ENCODE data around the gene INSYN2B. TPM values are rescaled to one million over a fixed set of nuclear protein-coding genes. Genes with fewer than 3 reads are reported as not detected.
A peak's percentile ranks its signal among the peaks of the same experiment; 100 is the strongest.

The INSYN2B gene
- total RNA-seq, 4 donors from 2014 or later, result not detected

- H3K27me3 ChIP-seq, result no peaks in the 10 kb centered on the region
- peak in 1 of 2 donors; percentile 8 for DNase-seq
- no peaks in the 10 kb centered on the region for H3K9me3 ChIP-seq
- 54 to 64% methylated on average over 5 to 7 of the region's 7 CpGs for WGBS, 2 donors
- TF ChIP-seq POLR2A (IDR thresholded peaks at IDR 0.05), result no peak
- TF ChIP-seq CTCF (IDR thresholded peaks at IDR 0.05), result no peak
- H3K4me3 ChIP-seq (replicated peaks in 1 of 3), result no peak overlapping the region
- H3K36me3 ChIP-seq, result no peaks in the 10 kb centered on the region
- no peak overlapping the region for H3K27ac ChIP-seq
- intact Hi-C loops (cut with DNase I), result no loop called here
- no peaks in the 10 kb centered on the region for H3K4me1 ChIP-seq
Measured at GRCh38 chr5:169895926-169896325, 84.4 kb downstream of the INSYN2B start.

GRCh38 chr5:169893571-169893970 is 86.7 kb downstream of the INSYN2B start:
- H3K27me3 ChIP-seq, result no peaks in the 10 kb centered on the region

GRCh38 chr5:169893010-169893409 is 87.3 kb downstream of the INSYN2B start:
- Histone ChIP-seq H3K27me3 (no peaks in the 10 kb centered on the region), H3K36me3 (no peaks in the 10 kb centered on the region), H3K4me1 (no peaks in the 10 kb centered on the region), H3K9me3 (no peaks in the 10 kb centered on the region), H3K27ac (no peak overlapping the region), H3K4me3 (replicated peaks in 1 of 3) (no peak overlapping the region)
- no peak for DNase-seq
- intact Hi-C loops (cut with DNase I), result no loop called here
- TF ChIP-seq POLR2A (IDR thresholded peaks at IDR 0.05) (no peak), CTCF (IDR thresholded peaks at IDR 0.05) (no peak)

More at GRCh38 chr5:169893571-169893970, 86.7 kb downstream of the INSYN2B start:
- TF ChIP-seq CTCF (IDR thresholded peaks at IDR 0.05), result no peak
- TF ChIP-seq POLR2A (IDR thresholded peaks at IDR 0.05), result no peak
- no peak for DNase-seq
- intact Hi-C loops (cut with DNase I), result no loop called here
- Histone ChIP-seq H3K27ac (no peak overlapping the region), H3K4me3 (replicated peaks in 1 of 3) (no peak overlapping the region), H3K4me1 (no peaks in the 10 kb centered on the region), H3K9me3 (no peaks in the 10 kb centered on the region), H3K36me3 (no peaks in the 10 kb centered on the region)
- WGBS, 2 donors, result 60 to 69% methylated on average over 2 of the region's 2 CpGs

- DNase-seq, result no peak
- intact Hi-C loops (cut with DNase I), result no loop called here
- Histone ChIP-seq H3K27ac (no peak overlapping the region), H3K4me3 (replicated peaks in 1 of 3) (no peak overlapping the region), H3K27me3 (no peaks in the 10 kb centered on the region), H3K4me1 (no peaks in the 10 kb centered on the region), H3K9me3 (no peaks in the 10 kb centered on the region), H3K36me3 (no peaks in the 10 kb centered on the region)
- TF ChIP-seq POLR2A (IDR thresholded peaks at IDR 0.05) (no peak), CTCF (IDR thresholded peaks at IDR 0.05) (no peak)
- 90 to 92% methylated on average over 4 of the region's 4 CpGs for WGBS, 2 donors
Measured at GRCh38 chr5:169889572-169889971, 90.7 kb downstream of the INSYN2B start.

GRCh38 chr5:169886677-169887076 is 93.6 kb downstream of the INSYN2B start:
- intact Hi-C loops (cut with DNase I), result no loop called here
- TF ChIP-seq CTCF (IDR thresholded peaks at IDR 0.05), result no peak
- no peak for TF ChIP-seq POLR2A (IDR thresholded peaks at IDR 0.05)
- H3K4me3 ChIP-seq (replicated peaks in 1 of 3), result no peak overlapping the region
- DNase-seq, result no peak
- no peaks in the 10 kb centered on the region for H3K9me3 ChIP-seq
- no peak overlapping the region for H3K27ac ChIP-seq
- WGBS, 2 donors, result 94 to 96% methylated on average over 4 of the region's 4 CpGs
- H3K4me1 ChIP-seq, result no peaks in the 10 kb centered on the region
- no peaks in the 10 kb centered on the region for H3K36me3 ChIP-seq
- H3K27me3 ChIP-seq, result no peaks in the 10 kb centered on the region

All from thyroid gland (tissue), 4 donors.